NCI-H460 (cell line): ENCODE measurements around the gene PDGFC. TPM values are rescaled to one million over a fixed set of nuclear protein-coding genes. Genes with fewer than 3 reads are reported as not detected.
A peak's percentile ranks its signal among the peaks of the same experiment; 100 is the strongest.

Experiments
- DNase-seq: peaks from one replicate; pipeline ENCODE4 v3.0.0-alpha.2; 2016; ENCODE audit warnings: low read depth; ENCODE audit errors: extremely low read depth
- polyA plus RNA-seq: library from polyadenylated mRNA; depleted of rRNA; stranded (reverse); fragments of >200 nt; gene quantifications from 2 replicates; pipeline ENCODE4 v1.2.3, GENCODE V29; 2014; cell fraction: nucleus; rRNA removed
- total RNA-seq: library from RNA; depleted of rRNA; stranded (reverse); fragments of >200 nt; shearing (Covaris generic); gene quantifications from 2 replicates; pipeline ENCODE4 v1.2.3, GENCODE V29; 2014; rRNA removed

Gene PDGFC, protein sequence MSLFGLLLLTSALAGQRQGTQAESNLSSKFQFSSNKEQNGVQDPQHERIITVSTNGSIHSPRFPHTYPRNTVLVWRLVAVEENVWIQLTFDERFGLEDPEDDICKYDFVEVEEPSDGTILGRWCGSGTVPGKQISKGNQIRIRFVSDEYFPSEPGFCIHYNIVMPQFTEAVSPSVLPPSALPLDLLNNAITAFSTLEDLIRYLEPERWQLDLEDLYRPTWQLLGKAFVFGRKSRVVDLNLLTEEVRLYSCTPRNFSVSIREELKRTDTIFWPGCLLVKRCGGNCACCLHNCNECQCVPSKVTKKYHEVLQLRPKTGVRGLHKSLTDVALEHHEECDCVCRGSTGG
- 17.6 and 20.2 TPM in 2 replicates for total RNA-seq
- polyA plus RNA-seq = 4.1 and 6.0 TPM in 2 replicates

DNA sequence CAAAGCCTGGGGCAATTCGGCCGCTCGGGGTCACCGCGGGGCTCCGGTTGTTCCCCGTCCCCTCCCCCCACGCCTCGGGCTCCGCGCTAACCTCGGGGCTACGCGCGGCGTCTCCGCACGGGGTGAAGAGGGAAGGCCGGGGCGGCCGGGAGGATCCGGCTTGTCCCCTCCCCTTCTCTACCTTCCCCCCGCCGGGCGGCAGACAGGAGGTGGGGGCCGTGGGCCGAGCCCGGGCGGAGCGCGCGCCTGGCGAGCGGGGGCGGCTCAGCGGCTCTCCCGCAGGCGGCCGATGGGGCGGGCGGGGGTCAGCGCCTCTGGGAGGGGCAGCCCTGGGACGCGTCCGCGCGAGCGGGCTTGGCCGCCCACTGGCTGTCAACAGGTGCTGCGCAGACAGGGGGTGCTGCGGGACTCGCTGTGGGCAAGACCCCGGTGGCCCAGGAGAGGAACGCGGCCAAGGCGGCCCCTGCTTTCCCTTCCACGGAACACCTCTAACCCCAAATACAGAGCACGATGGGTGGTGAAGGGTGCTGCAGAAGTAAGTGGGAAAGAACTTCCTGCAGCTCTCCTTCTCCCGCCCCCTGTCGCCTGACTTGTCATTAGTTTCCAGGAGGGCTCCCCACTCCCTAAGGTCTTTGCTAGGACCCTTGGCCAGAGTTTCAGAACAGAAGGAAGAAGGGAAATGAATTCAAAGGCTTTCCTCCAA, at the start of gene PDGFC:
Gene PDGFC, minus strand, starts transcription at position 124 of the 703 bp plus-strand sequence. CDS start 896 bp downstream, outside the sequence.
- no peak for DNase-seq

DNA sequence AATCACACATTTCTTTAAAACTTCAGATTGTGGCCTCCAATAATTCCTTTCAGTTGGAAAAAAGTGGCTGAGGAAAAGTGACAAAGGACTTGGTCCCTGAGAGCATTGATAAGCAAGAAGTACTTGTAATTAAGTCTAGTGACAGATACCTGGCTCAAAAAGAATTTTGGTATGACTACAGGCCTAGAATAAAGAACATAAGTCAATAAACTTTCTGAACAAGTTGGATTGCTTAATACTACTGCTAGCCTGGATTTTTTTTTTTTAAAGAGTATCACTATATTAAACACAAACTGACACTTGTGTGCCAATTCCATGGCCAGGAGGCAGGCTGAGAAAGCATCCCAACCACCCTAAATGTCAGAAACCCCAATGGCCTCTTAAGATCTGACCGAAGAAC, 49.3 kb upstream of the PDGFC start:
- DNase-seq = no peak

DNA sequence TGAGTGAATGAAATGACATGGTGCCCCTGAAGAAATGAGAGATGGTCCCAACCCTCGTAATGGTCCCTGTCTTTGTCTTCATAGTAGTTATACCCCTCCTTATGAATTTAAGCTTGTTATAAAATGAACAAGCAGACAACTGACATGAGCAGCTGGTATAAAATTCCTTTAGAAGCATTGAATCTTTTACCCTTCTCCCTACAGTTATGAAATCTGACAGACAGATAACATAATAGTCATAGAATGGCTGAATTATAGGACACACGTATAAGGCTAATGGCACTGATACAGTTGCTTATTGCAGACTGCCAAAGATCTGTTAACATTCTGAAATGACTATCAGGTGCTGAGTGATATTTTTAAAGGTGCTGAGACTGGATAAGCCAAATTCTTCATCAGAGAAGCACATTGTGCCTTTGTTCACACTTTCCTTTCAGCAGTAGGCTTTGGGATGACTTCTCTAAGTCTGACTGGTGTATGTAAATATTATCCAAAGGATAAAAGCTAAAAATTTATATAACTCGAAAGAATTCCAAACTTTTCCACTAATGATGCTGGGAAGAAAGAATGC, 47.4 kb upstream of the PDGFC start:
- no peak for DNase-seq

DNA sequence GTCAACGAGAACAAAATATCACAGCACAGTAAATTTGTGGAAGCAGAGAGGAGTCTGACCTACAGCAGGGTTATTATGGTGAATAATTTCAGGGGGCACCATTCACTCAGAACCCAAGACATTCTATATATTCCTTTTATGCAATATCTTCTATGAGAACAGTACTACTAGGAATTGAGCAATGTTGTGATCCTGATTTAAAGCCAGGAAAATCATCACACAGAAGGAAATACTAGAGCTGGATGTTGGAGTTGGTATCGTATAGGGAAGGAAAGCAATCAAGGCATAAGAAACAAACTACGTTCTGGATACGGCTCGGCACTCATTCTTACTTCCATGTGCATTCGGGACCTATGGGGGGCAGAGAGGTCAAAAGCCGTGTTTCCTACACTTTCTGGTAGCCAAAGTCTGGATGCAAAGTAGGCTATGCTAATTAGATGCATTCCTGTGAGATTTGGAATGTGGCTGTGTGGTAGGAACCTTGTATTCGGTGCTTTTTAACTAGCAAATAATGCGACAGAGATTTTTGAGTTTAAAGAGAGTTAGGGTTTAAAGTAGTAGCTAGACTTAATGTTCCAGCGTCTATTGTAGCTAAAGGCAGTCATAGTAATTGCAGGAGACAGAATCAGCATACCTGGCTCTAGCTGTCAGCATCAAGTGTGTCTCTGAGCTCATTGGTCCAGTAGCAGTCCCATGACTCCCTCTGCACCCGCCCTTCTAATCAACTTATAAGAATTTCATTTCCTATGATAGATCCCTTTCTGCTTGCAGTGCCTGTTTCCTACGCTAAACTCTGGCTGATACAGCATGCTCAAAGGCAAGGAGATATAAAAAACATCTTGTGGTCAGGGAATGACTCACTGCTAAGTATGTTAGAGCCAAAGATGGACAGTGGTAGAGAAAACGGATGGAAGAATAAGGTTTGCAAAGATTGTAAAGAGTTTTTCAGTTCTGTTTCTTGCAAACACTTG, 43.3 kb upstream of the PDGFC start:
- DNase-seq = no peak

DNA sequence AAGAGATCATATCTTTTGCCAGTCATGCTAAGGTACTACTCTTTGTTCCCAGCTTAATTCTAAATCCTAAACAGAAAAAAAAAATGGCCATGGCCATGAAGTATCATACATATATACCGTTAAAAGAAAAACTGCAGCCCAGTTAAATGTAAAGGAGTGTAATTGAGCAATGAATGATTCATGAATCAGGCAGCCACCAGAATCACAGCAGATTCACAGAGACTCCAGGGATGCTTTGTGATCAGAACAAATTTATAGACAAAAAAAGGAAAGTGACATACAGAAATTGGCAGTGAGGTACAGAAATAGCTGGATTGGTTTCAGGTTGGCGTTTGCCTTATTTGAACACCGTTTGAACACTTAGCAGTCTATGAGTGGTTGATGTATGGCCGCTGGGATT, 42.1 kb upstream of the PDGFC start:
- DNase-seq = no peak

DNA sequence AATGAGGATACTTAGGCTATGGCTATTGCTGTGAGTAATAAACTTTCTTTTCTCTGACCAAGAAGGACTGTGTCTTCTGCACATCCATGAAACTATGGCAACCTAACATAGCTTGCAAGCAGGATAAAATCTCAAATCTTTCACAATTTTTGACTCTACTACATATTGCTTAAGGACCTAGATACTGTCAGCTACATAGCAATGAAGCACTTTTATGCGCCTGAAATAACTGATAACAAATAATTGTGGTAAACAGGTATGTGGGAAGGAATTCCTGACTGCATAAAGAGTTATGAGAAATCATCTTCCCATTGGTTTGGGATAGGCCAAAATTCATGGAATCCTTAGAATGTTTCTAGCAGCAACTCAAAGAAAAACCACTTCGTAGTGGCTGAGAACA, 41.2 kb upstream of the PDGFC start:
- no peak for DNase-seq

DNA sequence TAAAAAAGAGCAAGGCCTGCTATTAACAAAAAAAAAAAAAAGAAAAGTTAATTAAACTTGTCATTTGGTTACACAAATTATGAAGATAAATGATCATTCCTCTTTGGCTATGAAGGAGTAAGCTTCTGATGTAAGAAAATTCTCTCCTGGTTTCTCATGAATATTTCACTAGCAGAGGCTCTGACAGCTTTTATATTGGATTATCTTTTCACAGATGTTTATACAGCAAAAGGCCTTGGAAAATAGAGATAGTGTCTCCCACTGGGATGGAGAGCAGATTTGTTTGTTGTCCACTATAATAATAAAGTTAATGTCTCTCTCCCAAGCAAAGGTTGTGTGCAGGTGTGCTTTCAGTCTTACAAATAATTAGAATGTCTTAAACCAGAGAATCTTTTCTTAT, 40.7 kb upstream of the PDGFC start:
- DNase-seq = no peak

DNA sequence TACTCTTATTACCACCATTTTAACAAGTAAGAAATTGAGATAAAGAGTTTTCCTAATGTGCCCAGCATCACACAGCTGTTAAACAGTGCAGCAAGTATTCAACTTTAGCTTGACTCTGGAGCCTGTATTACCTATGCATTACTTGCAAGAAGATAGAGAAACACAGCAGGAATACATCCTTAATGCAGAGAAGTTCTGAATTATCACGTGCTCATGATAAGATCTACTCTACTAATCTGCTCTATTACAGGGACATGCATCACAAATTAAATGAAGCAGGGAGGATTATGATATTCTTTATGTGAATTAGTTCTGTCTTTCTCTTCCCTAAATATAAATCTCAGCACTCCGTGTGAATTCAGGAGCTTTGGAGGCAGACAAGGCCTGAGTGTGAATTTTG, 39.0 kb upstream of the PDGFC start:
- DNase-seq = no peak

DNA sequence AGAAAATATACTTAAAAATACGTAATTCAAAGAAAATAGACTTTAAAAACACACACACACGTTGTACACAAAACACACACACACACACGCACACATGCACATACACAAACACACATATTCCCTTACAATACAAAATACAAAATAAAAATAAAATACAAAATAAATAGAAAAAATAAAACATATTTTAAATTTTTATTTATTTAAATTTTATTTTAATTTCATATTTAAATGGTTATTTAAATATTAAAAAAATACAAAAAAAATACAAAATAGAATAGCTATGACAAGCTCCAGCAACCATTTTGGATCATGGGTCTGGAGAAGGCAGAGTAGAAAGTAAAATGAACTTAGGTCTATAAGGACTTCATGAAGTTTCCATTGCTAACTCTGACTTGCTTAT, 34.2 kb upstream of the PDGFC start:
- DNase-seq = no peak

DNA sequence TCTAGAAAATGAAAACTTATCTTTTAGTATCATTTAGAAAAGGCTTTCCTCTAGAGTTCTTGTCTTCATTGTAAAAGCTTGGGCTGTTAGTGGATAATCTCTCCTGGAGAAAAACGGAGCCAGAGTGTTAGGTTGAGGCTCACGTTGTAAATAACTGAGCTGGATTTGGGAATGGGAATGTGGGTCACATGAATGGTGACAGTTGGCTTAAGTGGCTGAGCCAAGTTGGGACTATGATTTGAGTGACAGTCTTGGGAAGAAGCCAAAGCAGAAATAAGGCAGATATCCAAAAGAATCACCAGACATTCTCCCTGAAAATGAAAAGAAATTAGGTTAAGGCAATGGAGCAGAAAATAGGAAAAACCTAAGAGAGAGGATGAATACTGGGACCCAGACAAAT, 33.6 kb upstream of the PDGFC start:
- no peak for DNase-seq

DNA sequence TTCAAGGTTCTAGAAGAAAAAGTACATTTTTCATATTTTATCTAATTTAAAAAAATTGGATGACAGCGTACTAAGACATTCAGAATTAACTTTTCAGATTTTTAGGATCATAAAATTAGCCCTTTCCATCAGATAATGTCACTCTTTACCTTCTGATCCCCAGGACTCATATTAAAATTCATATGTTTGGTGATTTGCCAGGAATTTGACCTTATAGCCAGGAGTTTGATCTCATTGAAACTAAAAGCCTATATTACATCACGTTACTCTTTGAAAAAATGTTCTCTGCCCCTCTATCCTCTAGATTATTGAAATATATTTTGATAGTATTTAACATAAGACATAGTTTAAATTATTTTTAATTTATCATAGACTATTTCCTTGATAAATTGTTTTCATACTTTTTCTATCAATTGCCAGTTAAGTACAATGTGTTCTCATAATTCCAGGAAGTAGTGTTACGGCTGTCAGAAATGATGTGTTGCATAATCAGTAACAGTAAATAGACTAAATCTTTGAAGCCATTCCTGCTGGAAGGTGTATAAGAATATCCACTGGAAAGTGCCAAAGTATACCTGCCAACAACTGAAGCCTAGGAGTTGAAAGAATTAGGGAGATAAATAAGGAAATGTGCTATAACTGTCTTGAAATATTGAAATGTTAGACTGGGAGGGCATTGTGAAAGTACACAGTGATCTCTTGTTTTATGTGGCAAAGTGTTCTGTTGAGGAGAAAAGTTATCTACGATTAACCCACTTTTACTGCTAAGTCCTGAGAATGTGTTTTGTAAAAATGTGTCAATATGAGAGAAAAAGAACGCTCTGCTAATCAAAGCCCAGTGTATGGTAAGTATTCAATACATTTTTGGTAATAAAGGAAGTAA, 32.9 kb upstream of the PDGFC start:
- DNase-seq = no peak

DNA sequence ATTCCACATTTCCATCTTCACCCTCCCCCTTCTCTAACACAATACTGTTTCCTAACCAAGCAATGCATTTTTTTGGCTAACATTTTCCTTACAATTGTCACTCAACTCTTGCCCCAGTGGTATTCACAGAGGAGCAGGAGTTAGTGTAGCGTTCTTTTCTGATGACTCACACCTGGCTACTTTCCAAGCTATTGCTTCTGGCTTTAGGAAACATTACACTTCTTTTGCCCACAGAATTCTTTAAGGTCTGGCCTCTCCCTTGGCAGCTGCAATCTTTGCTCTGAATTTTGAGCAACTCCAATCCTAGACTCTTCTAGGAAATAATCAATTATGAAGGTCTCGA, 27.5 kb upstream of the PDGFC start:
- DNase-seq = peak; percentile 82

DNA sequence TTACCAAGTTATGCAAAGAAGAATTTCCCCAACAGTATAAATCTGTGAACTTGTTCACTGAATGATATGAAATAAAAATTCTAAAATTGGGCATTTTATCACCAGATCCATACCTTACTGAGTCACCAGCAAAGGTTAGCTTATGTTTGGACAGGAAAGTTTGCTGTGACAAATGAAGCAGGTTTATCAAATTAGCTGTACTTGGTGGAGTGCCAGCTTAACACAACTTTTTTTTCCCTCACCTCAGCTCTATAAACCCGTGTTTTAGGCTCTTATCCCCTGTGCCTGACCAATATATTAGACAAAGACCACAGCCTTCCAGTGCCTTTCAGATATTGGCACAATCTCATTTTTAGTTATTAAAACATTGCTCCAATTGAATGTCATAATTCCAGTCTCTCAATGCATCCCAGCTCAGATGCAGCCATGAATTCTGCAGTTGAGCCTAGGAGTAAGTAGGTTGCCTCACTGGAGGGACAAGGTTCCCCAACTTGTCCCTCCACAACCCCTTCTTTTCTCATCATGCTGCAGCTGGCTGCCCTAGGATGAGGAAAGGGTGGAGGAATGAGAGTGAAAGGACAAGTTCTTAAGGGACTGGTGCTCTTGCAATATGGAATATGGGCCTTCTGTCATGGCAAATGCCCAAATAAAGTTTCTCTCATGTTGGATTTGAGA, 27.0 kb upstream of the PDGFC start:
- DNase-seq = no peak

DNA sequence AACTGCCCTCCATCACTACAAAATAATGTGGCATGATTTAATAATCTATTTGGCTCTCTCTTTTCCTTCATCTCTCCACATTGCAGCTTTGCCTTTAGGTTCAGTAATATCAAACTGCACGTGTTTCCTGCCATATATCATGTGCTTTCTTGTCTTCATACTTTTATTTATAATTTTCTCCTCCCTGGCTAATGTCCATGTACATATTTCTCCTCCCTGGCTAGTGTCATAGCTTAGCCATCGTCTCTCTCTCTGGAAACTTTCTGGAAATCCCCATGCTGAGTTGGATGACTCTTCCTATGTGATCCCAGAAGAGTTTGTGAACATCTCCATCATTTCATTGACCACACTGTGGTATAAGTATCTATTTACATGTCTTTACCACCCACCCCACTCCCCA, 21.3 kb upstream of the PDGFC start:
- no peak for DNase-seq

DNA sequence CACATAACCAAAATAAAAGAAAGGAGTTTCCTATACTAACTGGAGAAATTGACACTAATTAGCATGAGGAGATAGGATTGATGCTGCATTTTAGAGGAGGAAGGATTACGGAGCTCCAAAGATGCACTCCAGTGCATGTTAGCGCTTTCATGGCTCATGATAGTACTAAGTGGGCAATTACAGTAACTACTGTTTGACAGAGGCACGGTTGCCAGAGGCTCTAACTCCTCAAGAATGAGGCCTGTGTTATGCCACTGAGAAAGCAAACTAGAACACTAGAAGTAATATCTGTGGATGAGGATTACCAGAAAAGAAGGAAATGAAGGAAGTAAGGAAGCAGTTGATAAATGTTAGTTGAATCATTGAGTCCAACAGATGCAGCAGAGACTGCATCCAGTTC, 19.6 kb upstream of the PDGFC start:
- DNase-seq = no peak

DNA sequence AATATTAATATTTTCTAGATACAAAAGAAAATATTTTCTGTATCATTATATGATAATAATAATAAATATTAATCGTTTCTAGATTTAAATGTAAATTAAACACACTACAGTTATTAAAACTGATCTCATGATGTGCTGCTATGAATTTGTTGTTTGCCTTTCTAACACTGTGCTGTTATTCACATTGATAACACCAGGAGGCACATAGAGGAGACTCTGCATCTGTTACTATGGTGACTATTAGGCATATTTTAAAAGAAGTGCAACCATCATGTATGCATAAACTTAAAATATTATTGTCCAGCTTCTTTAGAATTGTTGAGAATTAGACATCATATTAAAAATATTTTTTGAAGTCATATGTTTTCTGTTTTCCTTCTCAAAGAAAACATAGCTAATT, 11.8 kb upstream of the PDGFC start:
- no peak for DNase-seq

DNA sequence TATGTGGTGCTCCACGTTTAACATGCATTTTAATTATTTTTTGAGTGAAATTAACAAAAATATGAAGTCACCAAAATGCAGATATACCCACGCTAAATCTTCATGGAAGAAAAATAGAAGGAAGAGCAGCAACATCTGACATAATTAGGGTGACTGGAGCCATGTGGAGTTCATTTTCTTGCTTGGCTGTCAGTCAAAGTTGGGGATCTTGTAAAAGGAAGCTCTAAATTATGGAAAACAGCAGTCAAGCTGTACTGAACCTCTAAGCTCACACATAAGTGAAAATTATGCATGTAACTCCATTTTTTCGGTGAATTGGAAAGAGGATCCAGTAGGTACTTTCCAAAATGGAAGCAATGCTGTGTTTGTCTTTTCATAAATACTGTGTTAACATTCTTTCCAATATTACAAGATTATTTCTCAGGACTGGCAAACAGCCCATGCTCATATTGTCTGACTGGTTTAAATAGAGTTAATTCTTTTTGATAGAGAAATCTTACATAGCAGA, 9.7 kb upstream of the PDGFC start:
- no peak for DNase-seq

DNA sequence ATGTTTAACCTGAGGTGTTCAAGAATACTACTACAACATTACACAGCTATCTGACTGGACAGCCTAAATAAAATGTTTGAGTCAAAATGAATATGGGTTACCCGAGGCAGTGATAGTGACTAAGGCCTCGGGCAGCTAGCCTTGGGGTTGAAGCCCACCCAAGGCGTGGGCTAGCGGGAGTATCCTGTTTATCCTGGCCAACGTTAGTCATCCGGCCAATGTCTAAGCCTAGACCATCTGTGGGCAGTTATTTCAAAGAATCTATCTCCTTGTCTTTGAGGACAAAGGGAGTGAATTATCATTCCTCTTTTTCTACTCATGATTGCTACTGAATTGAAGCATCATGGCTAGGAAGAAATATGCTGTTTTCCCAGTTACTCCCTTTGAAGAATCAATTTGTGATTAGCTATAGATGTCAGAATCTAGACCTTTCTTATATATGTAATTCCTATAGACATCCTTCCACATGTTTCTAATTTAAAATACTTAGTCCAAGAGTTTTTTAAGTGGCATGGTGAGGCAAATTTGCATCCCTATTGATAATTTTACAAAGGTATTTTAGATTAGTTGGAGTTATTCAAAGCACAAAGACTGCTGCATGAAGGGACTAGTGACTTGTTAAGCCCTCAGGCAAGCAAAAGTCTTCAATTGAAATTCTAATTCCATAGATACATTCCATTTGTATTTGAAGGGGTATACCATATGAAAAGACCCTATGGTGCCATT, 6.0 kb upstream of the PDGFC start:
- DNase-seq = no peak
